AG04449 (cell line): ENCODE data around the gene VPS33B.
"Not testable (repeated sequence)": the region's sequence is repeated elsewhere in the genome, so short reads cannot be mapped to it uniquely, and the experiment has no call there.

Experiments used
- CTCF ChIA-PET: fragments of 350-600 bp; formaldehyde crosslinking; extraction: SDS; loops from one replicate; lab custom pipeline; 2021; ENCODE audit warnings: antibody characterized with exemption; lab: Yijun Ruan, JAX
- POLR2A ChIA-PET: fragments of 400-600, 350-600 bp; formaldehyde crosslinking; extraction: SDS; loops from one replicate; lab custom pipeline; 2020; ENCODE audit warnings: antibody characterized with exemption, inconsistent platforms; lab: Yijun Ruan, JAX
- DNase-seq: peaks from one replicate; pipeline ENCODE4 v3.0.0-alpha.2; 2010; ENCODE audit warnings: low read depth, low spot score
- H3K4me3 ChIP-seq: 2 replicates; pipeline ENCODE4 v1.5.1; 2011; ENCODE audit warnings: low read depth, mild to moderate bottlenecking, control low read depth, low read length
- TF ChIP-seq, protein P1 (sequence below): IDR thresholded peaks from one replicate; pipeline ENCODE4 v1.5.1; 2011; ENCODE audit warnings: mild to moderate bottlenecking, moderate library complexity, low read length, control low read depth, inconsistent platforms; ENCODE audit not compliant: insufficient read depth; ENCODE audit errors: missing control alignments

Gene VPS33B

DNA sequence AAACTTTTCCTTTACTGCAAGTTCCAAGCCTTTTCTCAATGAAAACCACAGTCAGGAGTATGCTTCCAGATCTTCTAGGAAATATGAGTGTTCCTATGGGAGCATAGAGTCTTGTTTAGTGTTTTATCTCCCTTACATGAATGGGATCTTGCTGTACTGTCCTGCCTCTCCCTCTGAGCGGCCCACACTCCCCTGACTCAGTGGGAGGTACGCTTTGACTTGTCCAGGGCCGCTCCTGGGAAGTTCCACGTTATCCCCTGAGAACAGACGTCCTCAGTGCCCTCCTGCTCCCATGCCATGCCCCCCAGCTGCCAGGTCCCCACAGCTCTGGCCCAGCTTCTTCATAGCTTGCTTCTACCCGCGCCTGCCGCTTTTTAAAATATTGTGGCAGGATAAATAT lies 28.9 kb upstream of the VPS33B start:
- POLR2A ChIA-PET = no interaction called here
- H3K4me3 ChIP-seq = no peak overlapping the region
- CTCF ChIA-PET = interaction anchor here (1.0 to 8.9 kb wide), 3 partner anchors 85 to 120 kb away, joined by 3 to 193 read pairs (median 3); partner anchors contain the start of gene RCCD1
- no peak for DNase-seq
- TF ChIP-seq, protein P1, sequence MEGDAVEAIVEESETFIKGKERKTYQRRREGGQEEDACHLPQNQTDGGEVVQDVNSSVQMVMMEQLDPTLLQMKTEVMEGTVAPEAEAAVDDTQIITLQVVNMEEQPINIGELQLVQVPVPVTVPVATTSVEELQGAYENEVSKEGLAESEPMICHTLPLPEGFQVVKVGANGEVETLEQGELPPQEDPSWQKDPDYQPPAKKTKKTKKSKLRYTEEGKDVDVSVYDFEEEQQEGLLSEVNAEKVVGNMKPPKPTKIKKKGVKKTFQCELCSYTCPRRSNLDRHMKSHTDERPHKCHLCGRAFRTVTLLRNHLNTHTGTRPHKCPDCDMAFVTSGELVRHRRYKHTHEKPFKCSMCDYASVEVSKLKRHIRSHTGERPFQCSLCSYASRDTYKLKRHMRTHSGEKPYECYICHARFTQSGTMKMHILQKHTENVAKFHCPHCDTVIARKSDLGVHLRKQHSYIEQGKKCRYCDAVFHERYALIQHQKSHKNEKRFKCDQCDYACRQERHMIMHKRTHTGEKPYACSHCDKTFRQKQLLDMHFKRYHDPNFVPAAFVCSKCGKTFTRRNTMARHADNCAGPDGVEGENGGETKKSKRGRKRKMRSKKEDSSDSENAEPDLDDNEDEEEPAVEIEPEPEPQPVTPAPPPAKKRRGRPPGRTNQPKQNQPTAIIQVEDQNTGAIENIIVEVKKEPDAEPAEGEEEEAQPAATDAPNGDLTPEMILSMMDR = no peak

- TF ChIP-seq, protein P1 = no peak
- POLR2A ChIA-PET = interaction anchor here (1.0 kb wide), 2 partner anchors 93 to 96 kb away, joined by 4 read pairs; partner anchors contain the start of gene RCCD1
- H3K4me3 ChIP-seq = no peak overlapping the region
- DNase-seq = no peak
- CTCF ChIA-PET = interaction anchor here (0.6 to 8.9 kb wide), 33 partner anchors 8 to 222 kb away, joined by 3 to 193 read pairs (median 4); partner anchors contain the start of genes HDDC3, RCCD1, UNC45A and VPS33B
Observed at GRCh38 chr15:91050128-91050455, 27.7 kb upstream of the VPS33B start.

DNA sequence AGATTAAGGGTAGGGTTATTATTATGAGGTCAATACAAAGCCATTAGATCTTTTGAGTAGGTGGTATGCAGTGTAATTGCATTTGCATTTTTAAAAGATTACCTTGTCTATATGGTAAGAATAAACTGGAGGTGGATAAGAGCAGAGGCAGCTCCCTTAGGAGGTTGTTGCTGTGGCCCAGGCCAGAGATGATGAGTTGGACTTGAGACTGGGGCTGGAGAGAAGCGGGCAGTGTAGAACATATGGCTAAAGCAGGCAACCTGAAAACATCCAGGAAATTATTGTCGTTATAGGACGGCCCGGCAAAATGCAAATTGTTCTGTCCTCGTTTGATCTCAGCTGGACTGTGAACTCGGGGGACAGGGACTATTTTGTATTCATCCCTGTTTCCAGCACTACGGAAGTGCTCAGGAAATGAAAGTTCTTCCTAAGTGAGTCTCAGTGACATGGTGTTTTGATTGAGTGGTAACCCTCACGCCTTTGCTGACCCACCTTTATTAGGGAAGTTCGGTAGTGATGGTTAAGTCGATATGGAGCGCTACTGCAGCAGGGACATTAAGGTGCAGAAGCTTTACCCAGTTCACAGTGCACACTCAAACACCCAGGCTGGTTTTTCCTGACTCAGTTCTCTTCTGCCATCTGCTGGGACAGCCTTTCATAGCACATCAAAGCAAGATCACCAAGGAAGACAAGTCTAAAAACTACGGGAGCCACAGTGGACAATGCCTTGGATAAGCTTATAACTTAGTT lies 27.2 kb upstream of the VPS33B start:
- TF ChIP-seq, protein P1 = peak; percentile 66
- POLR2A ChIA-PET = interaction anchor here (1.0 kb wide), 2 partner anchors 93 to 95 kb away, joined by 4 read pairs; partner anchors contain the start of gene RCCD1
- CTCF ChIA-PET = interaction anchor here (0.6 to 8.9 kb wide), 35 partner anchors 9 to 223 kb away, joined by 3 to 193 read pairs (median 4); partner anchors contain the start of genes HDDC3, RCCD1, UNC45A and VPS33B
- DNase-seq = no peak
- H3K4me3 ChIP-seq = no peak overlapping the region; the same call in 1 of the 2 replicates

DNA sequence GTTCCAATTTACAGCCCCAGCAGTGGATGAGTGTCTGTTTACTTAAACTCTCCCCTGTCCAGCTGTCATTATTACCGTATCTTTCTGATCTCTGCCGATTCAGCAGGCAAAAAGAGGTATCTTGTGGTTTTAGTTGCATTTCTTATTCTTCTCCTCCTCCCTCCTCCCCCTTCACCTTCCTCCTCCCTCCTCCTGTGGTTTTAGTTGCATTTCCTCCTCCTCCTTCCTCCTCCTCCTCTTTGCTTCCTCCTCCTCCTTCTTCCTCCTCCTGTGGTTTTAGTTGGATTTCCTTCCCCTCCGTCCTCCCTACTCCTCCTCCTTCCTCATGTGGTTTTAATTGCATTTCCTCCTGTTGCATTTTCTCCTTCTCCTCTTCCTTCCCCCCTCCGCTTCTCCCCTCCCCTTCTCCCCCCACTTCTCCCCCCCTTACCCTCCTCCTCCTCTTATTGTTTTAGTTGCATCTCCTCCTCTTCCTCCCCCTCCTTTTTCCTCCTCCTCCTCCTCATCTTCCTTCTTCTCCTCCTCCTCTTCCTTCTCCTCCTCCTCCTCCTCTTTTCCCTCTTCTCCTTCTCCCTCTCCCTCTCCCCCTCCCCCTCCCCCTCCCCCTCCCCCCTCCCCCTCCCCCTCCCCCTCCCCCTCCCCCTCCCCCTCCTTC lies 25.3 kb upstream of the VPS33B start:
- ChIA-PET POLR2A (no interaction called here), CTCF (interaction anchor here (2.5 to 8.9 kb wide), 3 partner anchors 14 to 115 kb away, joined by 9 to 193 read pairs (median 53); partner anchors contain the start of genes HDDC3, RCCD1 and UNC45A)
- DNase-seq = no peak
- TF ChIP-seq, protein P1 = no peak
- no peak overlapping the region for H3K4me3 ChIP-seq

GRCh38 chr15:91046056-91046455 lies 23.7 kb upstream of the VPS33B start:
- POLR2A ChIA-PET, DNase-seq, H3K4me3 ChIP-seq: not testable (repeated sequence)
- CTCF ChIA-PET = interaction anchor here (8.9 kb wide), 1 partner anchor 89 kb away, joined by 193 read pairs; the partner anchor contains the start of gene RCCD1

GRCh38 chr15:91045065-91045464 lies 22.7 kb upstream of the VPS33B start:
- POLR2A ChIA-PET = no interaction called here
- no peak overlapping the region for H3K4me3 ChIP-seq
- TF ChIP-seq, protein P1 = no peak
- CTCF ChIA-PET = interaction anchor here (8.9 kb wide), 1 partner anchor 88 kb away, joined by 193 read pairs; the partner anchor contains the start of gene RCCD1
- DNase-seq = no peak
